Measurements from ENCODE around the gene LEKR1.

LEKR1 gene

DNA sequence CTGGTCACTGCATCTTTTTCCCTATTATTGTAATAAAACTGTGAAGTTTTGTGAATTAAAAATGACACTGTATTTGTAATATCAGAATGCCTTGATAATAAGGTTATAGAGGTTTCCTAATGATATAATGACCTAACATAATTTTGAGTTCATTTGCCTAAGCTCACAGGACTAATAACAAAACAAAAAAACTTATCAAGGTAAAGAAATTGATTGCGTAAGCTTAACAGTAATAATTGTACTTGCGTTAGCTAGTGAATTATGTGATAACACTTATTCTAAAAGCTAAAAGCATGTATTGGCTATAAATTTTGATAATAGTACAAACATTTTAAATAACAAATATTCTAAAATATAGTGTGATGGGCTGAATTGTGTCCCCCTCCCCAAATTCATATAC, 112.6 kb downstream of the LEKR1 start:
- TF ChIP-seq YY1 (IDR thresholded peaks at IDR 0.05; ENCODE audit: insufficient read depth, insufficient read length): no peak
- no peak for TF ChIP-seq ZNF274 (IDR thresholded peaks at IDR 0.05; ENCODE audit: low read depth, low read length)
- TF ChIP-seq SUZ12 (IDR thresholded peaks at IDR 0.05; ENCODE audit: extremely low read depth, insufficient read depth, insufficient read length): no peak
- H3K36me3 ChIP-seq (ENCODE audit: insufficient read depth, insufficient read length, low read length): no peaks in the 10 kb centered on the region
- no peak for DNase-seq (ENCODE audit: low read depth, low spot score)
- H3K9me3 ChIP-seq (ENCODE audit: insufficient read depth, low read length): no peaks in the 10 kb centered on the region
- no peaks in the 10 kb centered on the region for H3K27me3 ChIP-seq (ENCODE audit: insufficient read depth, insufficient read length)
- H3K4me1 ChIP-seq (ENCODE audit: insufficient read depth, insufficient read length): no peaks in the 10 kb centered on the region
- H3K4me3 ChIP-seq (ENCODE audit: insufficient read length, low read depth): no peak overlapping the region
- no peak overlapping the region for H3K9ac ChIP-seq (ENCODE audit: insufficient read length, low read depth)

DNA sequence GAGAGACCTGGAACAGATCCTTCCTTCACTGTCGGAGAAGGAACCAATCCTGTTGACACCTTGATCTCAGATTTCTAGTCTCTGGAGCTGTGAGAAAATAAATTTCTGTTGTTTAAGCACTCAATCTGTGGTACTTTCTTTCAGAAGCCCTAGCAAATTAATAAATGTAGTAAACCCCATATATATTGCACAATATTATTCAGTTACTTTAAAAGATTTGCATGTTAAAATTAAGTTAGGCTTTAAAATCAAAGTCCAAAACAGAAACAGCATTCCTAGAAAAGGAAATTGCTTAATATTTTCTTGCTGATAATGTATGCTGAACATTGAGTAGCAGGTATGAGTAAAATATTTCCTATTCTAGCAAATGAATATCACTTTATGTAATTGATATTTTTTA, 113.2 kb downstream of the LEKR1 start:
- H3K27me3 ChIP-seq (ENCODE audit: insufficient read depth, insufficient read length): no peaks in the 10 kb centered on the region
- TF ChIP-seq ZNF274 (IDR thresholded peaks at IDR 0.05; ENCODE audit: low read depth, low read length) (no peak), YY1 (IDR thresholded peaks at IDR 0.05; ENCODE audit: insufficient read depth, insufficient read length) (no peak), SUZ12 (IDR thresholded peaks at IDR 0.05; ENCODE audit: extremely low read depth, insufficient read depth, insufficient read length) (no peak)
- H3K4me1 ChIP-seq (ENCODE audit: insufficient read depth, insufficient read length): no peaks in the 10 kb centered on the region
- no peaks in the 10 kb centered on the region for H3K9me3 ChIP-seq (ENCODE audit: insufficient read depth, low read length)
- DNase-seq (ENCODE audit: low read depth, low spot score): no peak
- no peak overlapping the region for H3K4me3 ChIP-seq (ENCODE audit: insufficient read length, low read depth)
- H3K9ac ChIP-seq (ENCODE audit: insufficient read length, low read depth): no peak overlapping the region
- no peaks in the 10 kb centered on the region for H3K36me3 ChIP-seq (ENCODE audit: insufficient read depth, insufficient read length, low read length)

DNA sequence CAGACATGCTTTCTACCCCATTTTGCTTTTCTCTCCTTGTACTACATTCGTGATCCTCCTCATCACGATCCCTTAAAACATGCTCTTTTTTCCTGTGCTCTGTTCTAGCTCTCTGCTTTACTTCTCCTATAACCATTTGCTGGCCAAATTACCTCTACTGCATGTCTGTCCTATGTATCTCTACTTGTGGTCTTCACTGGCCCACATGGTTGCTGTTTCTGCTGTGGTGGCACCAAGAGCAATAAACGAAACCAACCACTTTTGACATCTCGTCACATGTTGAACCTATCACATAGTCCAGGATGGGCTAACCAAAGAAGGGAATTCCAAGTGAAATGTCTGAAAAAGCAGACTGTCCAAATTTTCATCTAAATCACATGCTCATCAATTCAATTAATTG, 115.2 kb downstream of the LEKR1 start:
- no peaks in the 10 kb centered on the region for H3K9me3 ChIP-seq (ENCODE audit: insufficient read depth, low read length)
- H3K4me3 ChIP-seq (ENCODE audit: insufficient read length, low read depth): no peak overlapping the region
- DNase-seq (ENCODE audit: low read depth, low spot score): no peak
- H3K4me1 ChIP-seq (ENCODE audit: insufficient read depth, insufficient read length): no peaks in the 10 kb centered on the region
- H3K27me3 ChIP-seq (ENCODE audit: insufficient read depth, insufficient read length): no peaks in the 10 kb centered on the region
- TF ChIP-seq ZNF274 (IDR thresholded peaks at IDR 0.05; ENCODE audit: low read depth, low read length) (no peak), YY1 (IDR thresholded peaks at IDR 0.05; ENCODE audit: insufficient read depth, insufficient read length) (no peak), SUZ12 (IDR thresholded peaks at IDR 0.05; ENCODE audit: extremely low read depth, insufficient read depth, insufficient read length) (no peak)
- H3K9ac ChIP-seq (ENCODE audit: insufficient read length, low read depth): no peak overlapping the region
- no peaks in the 10 kb centered on the region for H3K36me3 ChIP-seq (ENCODE audit: insufficient read depth, insufficient read length, low read length)

DNA sequence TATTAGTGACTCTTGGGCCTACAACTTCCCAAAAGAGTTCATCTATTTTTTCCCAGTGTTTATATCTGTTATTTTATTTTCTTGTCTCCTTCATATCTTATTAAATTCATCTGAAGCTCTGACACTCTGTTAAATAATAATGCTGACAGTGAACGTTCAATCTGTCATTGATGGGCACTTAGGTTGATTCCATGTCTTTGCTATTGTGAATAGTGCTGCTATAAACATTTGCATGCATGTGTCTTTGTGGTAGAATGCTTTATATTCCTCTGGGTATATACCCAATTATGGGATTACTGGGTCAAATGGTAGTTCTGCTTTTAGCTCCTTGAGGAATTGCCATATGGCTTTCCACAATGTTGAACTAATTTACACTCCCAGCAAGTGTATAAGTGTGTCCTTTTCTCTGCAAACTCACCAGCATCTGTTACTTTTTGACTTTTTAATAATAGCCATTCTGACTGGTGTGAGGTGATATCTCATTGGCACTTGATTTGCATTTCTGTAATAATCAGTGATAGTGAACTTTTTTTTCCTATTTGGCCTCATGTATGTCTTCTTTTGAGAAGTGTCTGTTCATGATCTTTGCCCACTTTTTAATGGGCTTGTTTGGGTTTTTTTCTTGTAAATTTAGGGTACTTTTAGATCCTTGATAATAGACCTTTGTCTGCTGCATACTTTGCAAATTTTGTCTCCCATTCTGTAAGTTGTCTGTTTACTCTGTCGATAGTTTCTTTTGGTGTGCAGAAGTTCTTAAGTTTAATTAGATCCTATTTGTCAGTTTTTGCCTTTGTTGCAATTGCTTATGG, 122.5 kb downstream of the LEKR1 start:
- Histone ChIP-seq H3K9me3 (ENCODE audit: insufficient read depth, low read length) (no peaks in the 10 kb centered on the region), H3K9ac (ENCODE audit: insufficient read length, low read depth) (no peak overlapping the region), H3K27me3 (ENCODE audit: insufficient read depth, insufficient read length) (no peaks in the 10 kb centered on the region), H3K4me1 (ENCODE audit: insufficient read depth, insufficient read length) (no peaks in the 10 kb centered on the region), H3K4me3 (ENCODE audit: insufficient read length, low read depth) (no peak overlapping the region), H3K36me3 (ENCODE audit: insufficient read depth, insufficient read length, low read length) (no peaks in the 10 kb centered on the region)
- no peak for DNase-seq (ENCODE audit: low read depth, low spot score)
- TF ChIP-seq SUZ12 (IDR thresholded peaks at IDR 0.05; ENCODE audit: extremely low read depth, insufficient read depth, insufficient read length): no peak
- TF ChIP-seq YY1 (IDR thresholded peaks at IDR 0.05; ENCODE audit: insufficient read depth, insufficient read length): no peak
- TF ChIP-seq ZNF274 (IDR thresholded peaks at IDR 0.05; ENCODE audit: low read depth, low read length): no peak

DNA sequence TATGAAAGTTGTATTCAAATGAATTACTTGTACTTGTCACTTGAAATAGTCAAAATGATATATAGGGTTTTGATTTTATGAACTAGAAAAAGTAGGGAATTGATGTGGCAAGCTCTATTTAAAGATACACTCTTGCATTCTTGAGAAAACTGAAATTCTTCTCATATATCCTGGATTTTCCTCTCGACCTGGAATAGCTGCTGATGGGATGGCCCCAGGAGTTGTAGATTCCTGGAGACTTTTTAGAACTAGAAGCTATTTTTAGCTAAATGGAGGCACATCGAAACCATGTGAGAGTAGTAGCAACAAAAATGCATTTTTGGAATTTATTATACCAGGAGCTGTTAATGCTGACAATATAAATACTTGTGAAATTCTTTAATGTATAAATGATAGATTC, 125.9 kb downstream of the LEKR1 start:
- Histone ChIP-seq H3K27me3 (ENCODE audit: insufficient read depth, insufficient read length) (no peaks in the 10 kb centered on the region), H3K36me3 (ENCODE audit: insufficient read depth, insufficient read length, low read length) (no peaks in the 10 kb centered on the region), H3K9ac (ENCODE audit: insufficient read length, low read depth) (no peak overlapping the region), H3K4me1 (ENCODE audit: insufficient read depth, insufficient read length) (no peaks in the 10 kb centered on the region), H3K4me3 (ENCODE audit: insufficient read length, low read depth) (no peak overlapping the region), H3K9me3 (ENCODE audit: insufficient read depth, low read length) (no peaks in the 10 kb centered on the region)
- DNase-seq (ENCODE audit: low read depth, low spot score): no peak
- TF ChIP-seq YY1 (IDR thresholded peaks at IDR 0.05; ENCODE audit: insufficient read depth, insufficient read length): no peak

DNA sequence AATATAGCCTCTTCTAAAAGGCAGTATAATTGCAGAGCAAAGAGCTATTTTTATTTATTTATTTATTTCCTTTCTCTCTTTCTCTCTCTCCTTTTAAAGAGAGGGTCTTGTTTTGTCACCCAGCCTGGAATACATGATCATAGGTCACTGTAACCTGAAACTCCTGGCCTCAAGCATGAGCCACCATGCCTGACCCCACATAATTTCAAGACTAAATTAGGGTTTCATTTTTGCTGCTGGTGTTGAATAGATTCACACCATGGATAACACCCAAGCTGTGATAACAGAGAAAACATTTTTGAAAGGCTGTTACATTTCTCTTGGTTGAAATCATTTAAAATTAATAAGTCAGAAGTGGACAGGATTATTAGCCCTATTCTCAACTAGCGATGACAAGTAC, 131.6 kb downstream of the LEKR1 start:
- TF ChIP-seq ZNF274 (IDR thresholded peaks at IDR 0.05; ENCODE audit: low read depth, low read length) (no peak), YY1 (IDR thresholded peaks at IDR 0.05; ENCODE audit: insufficient read depth, insufficient read length) (no peak), SUZ12 (IDR thresholded peaks at IDR 0.05; ENCODE audit: extremely low read depth, insufficient read depth, insufficient read length) (no peak)
- Histone ChIP-seq H3K27me3 (ENCODE audit: insufficient read depth, insufficient read length) (no peaks in the 10 kb centered on the region), H3K36me3 (ENCODE audit: insufficient read depth, insufficient read length, low read length) (no peaks in the 10 kb centered on the region), H3K4me1 (ENCODE audit: insufficient read depth, insufficient read length) (no peaks in the 10 kb centered on the region), H3K9ac (ENCODE audit: insufficient read length, low read depth) (no peak overlapping the region), H3K9me3 (ENCODE audit: insufficient read depth, low read length) (no peaks in the 10 kb centered on the region), H3K4me3 (ENCODE audit: insufficient read length, low read depth) (no peak overlapping the region)
- DNase-seq (ENCODE audit: low read depth, low spot score): no peak

DNA sequence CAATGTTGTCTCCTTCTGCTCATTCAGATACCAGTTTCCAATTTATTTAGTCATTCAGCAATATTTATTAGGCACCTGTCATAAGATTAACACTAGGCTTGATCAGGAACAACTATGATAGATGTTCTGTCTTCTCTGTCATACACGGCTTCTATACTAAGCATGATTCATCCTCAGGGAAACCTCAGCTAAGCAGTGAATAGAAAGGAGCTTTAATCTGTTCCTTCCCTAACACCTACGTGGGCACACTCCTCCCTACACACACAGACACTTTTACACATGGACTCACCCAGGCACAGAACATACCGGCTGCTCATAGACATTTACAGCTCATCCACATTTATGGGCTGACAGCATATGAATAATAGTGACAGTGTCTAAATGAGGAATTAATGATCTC, 136.9 kb downstream of the LEKR1 start:
- Histone ChIP-seq H3K9ac (ENCODE audit: insufficient read length, low read depth) (no peak overlapping the region), H3K4me1 (ENCODE audit: insufficient read depth, insufficient read length) (no peaks in the 10 kb centered on the region), H3K27me3 (ENCODE audit: insufficient read depth, insufficient read length) (no peaks in the 10 kb centered on the region), H3K9me3 (ENCODE audit: insufficient read depth, low read length) (peaks cover 11% of the 10 kb centered on the region; the same call in 1 of the 2 replicates), H3K4me3 (ENCODE audit: insufficient read length, low read depth) (no peak overlapping the region), H3K36me3 (ENCODE audit: insufficient read depth, insufficient read length, low read length) (no peaks in the 10 kb centered on the region)
- DNase-seq (ENCODE audit: low read depth, low spot score): no peak
- TF ChIP-seq SUZ12 (IDR thresholded peaks at IDR 0.05; ENCODE audit: extremely low read depth, insufficient read depth, insufficient read length) (no peak), YY1 (IDR thresholded peaks at IDR 0.05; ENCODE audit: insufficient read depth, insufficient read length) (no peak), ZNF274 (IDR thresholded peaks at IDR 0.05; ENCODE audit: low read depth, low read length) (no peak)
